HG03108 (cell line): ENCODE measurements around the gene ANTKMT.

Experiments
- ATAC-seq: cut with Tn5 transposase; IDR thresholded peaks from one replicate; pipeline ENCODE4 v1.9.1; 2021; ENCODE audit warnings: moderate library complexity; ENCODE audit not compliant: unreplicated experiment

Gene ANTKMT

GRCh38 chr16:720990-721764 is at the start of gene ANTKMT:
TSS of gene ANTKMT (plus strand) at chr16:721146. CDS start at chr16:721275, 129 bp downstream.
- ATAC-seq: peak; percentile 59

GRCh38 chr16:671353-672131 is 49.4 kb upstream of the ANTKMT start:
- ATAC-seq: no peak

GRCh38 chr16:672371-672770 is 48.6 kb upstream of the ANTKMT start:
- no peak for ATAC-seq

- no peak for ATAC-seq
Observed at GRCh38 chr16:672851-673250, 48.1 kb upstream of the ANTKMT start.

GRCh38 chr16:673399-673991 is 47.5 kb upstream of the ANTKMT start:
- ATAC-seq: no peak

- no peak for ATAC-seq
Observed at GRCh38 chr16:674214-674881, 46.6 kb upstream of the ANTKMT start.

- no peak for ATAC-seq
Observed at GRCh38 chr16:674968-675883, 45.7 kb upstream of the ANTKMT start, which contains the start of gene RHBDL1. TSS of gene RHBDL1 (plus strand) at chr16:675671. CDS start at chr16:675791, 120 bp downstream.

GRCh38 chr16:675884-676564 is 44.9 kb upstream of the ANTKMT start:
- no peak for ATAC-seq

- no peak for ATAC-seq
Observed at GRCh38 chr16:676565-676902, 44.4 kb upstream of the ANTKMT start.

- no peak for ATAC-seq
Observed at GRCh38 chr16:676913-677312, 44.0 kb upstream of the ANTKMT start.

- ATAC-seq: no peak
Observed at GRCh38 chr16:677316-678190, 43.4 kb upstream of the ANTKMT start.

- ATAC-seq: no peak
Observed at GRCh38 chr16:678209-678857, 42.6 kb upstream of the ANTKMT start.

GRCh38 chr16:678858-679813 is 41.8 kb upstream of the ANTKMT start:
- no peak for ATAC-seq

GRCh38 chr16:679814-680624 is 40.9 kb upstream of the ANTKMT start, which contains the start of gene STUB1:
TSS of gene STUB1 (plus strand) at chr16:680410. CDS start at chr16:680526, 116 bp downstream.
- ATAC-seq: peak; percentile 31

GRCh38 chr16:680625-680945 is 40.4 kb upstream of the ANTKMT start:
- no peak for ATAC-seq
